HUDEP-2 (cell line): ENCODE data around the gene A3GALT2.

Source experiments
- DNase-seq, 76 experiments: peaks; one replicate each; lab custom pipeline; 2025; ENCODE audit not compliant: unreplicated experiment in 76 of 76; lab: John Stamatoyannopoulos, UW

A3GALT2 gene

DNA sequence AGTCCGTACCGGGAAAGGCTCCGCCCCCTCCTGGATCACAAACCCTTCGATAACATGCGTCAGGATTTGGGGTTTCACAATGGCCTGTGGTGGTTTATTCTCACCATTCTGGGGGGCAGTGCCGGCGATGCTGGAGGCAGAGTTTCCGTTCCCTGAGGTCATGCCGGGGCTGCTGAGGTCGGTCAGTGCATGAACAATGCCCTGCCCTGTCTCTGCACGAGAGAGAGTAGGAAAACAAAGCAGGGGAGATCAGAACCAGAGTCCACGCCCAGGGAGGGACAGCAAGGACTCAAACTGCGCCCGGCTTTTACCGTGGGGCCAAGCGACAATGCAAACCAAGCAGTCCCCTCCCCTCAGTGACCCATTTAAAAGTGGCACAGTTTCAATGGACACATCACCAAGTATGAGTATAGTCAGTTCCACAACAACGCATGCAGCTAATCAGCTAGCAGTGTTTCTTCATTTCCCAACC is 13.2 kb upstream of the A3GALT2 start:
- DNase-seq: no peak

DNA sequence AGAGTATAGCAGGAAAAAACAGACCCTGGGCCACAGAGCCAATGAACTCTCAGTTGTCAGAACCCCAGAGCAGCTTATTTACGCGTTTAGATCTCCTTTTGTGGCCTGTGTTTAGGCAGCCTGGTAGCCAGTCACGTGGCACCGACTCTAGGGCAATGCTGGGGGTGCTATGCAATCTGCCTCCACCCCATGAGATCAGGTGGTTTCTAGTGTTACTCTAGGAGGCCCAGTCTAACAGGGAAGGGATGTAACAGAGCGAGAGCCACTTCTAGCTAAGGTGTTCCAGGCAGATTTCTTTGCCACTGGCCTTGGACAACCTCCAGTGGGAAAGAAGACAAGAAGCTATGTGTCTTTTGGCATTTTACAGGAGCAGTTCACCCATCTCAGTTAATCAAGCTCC is 12.0 kb upstream of the A3GALT2 start:
- DNase-seq: no peak

DNA sequence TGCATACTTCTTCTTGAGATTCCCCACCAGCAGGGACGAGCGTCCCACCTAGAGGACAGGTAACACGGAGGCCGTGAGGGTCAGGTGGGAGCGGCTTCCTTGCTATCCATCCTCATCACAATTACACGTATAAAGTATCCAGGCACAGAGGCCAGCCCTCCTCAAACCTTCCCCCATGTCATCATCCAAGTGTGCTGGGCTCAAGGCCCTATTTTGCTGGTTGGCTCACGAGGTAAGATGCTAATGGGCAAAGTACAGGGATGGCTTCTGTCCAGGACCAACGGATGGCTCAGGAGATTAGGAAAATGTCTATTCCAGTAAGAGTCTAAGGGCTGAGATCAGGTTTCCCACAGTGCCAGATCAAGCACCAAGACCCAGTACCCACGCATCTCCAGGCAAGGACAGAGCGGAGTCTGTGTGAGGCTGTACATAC is 11.5 kb upstream of the A3GALT2 start:
- DNase-seq: peak in 3 of 76 experiments; percentile 4 to 23 (median 12)

DNA sequence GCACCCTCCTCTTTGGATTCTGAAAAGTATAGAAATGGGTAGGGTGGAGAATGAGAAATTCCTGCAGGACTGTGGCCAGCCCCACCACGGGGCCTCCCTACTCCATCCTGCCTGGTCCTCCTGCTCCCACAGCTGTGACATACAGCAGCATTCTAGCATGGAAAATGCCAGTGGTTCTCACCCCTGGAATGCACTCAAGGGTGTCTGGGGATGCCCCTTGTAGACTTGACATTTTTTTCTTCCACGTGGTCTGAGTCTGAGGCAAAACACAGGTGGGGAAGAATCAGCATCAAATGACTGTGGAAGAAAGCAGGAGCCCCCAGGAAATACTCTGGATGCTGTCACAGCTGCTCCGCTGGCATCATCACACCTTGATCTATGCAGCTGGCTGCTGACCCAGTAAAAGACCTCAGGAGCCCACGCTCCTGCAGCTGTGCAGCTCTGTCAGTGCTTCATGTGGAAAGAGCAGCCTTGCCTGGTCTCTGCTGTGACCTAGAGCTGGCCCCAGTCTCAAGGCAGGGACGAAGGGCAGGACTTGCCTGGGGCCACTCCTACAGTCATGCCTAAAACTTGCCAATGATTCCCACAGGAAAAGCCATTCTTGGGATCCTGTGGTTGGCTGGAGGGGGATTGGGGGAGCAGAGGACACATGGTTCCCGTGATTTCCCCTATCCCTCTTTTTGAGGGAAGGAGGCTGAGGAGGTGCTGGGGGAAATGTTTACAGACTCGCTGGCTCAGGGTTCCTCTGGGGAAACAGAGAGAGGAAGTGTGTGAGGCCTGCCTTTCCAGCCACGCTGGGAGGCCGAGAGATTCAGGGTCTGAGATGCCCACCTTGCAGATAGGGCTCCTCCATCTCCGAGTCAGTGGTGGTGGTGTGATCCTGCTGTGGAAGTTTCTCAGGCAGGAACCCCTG is 10.8 kb upstream of the A3GALT2 start:
- no peak for DNase-seq

DNA sequence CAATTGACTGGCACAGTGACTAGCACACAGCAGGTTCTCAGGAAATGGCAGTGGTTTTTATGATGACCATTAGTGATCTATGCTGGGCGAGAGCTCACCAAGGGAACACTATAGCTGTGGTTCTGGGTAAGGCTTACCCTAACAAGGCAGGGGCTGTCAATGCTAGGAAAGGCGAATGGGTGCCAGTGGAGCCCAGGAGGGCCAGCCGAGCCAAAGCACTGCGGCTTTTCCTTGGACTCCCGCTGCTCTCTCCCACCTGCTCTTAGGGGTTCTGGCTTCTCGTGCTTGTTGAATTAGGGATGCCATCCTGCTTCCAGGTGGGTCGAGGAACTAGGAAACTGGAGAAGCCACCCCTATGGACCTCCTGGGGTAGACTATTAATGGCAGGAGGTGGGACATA is 10.0 kb upstream of the A3GALT2 start:
- DNase-seq: no peak

DNA sequence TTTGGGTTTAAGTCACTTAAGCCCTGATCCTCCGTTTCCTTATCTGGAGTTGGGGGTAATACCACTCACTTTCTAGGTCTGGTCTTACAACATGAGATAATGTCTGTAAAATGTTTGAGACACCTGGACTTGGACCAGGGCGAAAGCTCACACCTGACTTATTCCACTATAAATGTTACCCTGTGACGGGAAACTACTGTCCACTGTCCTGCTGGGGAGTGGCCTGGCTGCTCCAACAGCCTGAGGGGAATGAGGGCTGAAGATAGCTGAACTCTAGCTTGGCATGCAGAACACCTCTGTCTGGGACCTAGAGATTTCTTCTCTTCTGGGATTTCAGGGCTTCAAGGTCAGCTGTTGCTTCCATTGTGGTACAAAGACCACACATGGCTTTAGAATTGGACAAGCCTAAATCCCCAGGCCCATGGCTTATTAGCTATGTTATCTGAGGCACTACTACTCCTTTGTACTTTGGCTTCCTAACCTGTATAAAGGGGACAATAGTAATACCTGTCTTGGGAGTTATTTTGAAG is 9.5 kb upstream of the A3GALT2 start:
- DNase-seq: no peak

DNA sequence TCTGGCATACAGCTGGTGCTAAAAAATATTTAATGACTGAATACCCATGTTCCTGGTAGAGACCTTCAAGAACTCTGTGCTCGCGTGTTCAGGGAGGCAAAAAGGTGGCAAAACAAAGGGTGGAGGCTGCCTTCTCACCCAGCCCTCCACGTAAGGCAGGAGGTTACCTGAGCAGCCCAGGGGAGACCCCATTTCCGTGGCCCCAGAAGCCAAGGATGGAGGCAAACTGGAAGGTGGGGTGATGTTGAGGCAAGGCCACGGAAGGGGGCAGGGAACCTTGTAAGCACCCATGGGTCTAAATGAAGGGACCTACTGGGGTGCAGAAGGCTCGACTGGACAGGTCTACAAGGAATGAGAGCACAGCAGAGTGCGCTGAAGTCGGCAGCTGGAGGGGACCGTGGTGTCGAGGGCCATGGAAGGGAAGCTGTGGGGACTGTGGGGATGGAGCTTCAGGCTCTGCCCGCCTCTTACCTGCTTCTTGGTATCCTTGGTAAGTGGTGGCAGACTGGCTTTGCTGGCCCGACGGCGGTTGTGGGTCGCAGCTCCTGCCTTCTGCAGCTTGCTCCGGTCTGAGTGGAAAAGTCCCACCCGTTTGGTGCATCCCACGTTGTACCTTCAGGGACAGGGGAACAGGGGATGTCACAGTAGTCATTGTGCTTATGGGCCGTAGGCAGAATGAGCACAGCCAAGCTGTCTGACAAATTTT is 8.9 kb upstream of the A3GALT2 start:
- no peak for DNase-seq

DNA sequence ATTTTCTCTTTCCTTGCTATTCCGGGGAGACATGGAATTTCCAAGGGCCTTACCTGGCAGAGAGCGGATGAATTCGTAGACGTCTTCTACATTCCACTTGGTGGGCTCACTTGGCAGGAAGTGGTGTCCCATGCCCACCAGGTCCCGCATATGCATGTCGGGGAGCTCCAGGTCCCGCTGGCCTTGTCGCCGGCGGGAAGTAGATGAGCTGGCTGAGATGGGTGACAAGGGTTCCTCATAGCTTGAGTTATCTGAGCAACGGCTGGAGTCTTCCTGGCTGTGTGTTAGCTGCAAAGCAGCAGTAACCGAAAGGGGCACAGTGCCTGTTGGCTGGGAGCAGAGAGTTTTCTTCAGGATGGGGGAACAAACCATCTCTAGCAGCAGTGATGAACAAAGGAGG is 7.9 kb upstream of the A3GALT2 start:
- DNase-seq: no peak

DNA sequence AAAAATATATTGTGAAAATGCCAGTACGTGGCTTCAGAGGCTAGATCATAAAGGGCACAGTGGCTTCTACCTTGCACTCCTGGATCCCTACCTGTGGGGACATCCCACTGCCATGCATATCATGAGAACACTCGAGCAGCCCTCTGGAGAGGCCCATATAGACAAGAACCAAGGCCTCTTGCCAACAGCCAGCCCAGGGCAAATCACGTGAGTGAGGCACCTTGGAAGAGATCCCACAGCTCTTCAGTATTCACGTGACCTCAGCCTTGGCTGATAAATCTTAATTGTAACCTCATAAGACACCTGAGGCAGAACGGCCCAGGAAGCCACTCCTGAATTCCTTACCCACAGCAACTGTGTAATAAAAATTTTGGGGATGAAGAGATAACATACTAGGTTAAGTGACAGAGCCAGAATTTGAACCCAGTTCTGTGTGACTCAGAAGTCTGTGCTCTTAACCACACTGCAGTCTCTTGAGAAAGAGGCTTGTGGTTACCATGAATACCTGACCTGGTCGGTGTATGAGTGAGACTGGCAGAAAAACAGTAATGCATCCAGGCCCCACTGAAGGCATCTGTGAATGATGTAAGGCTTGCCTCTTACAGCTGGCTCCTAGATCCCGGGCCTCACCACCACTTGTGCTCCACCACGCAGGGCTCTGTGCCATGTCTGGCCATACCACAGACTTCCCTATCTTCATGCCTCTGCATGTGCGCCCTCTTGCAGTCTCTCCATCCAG is 6.9 kb upstream of the A3GALT2 start:
- DNase-seq: peak in 68 of 76 experiments; percentile 13 to 76 (median 44)

DNA sequence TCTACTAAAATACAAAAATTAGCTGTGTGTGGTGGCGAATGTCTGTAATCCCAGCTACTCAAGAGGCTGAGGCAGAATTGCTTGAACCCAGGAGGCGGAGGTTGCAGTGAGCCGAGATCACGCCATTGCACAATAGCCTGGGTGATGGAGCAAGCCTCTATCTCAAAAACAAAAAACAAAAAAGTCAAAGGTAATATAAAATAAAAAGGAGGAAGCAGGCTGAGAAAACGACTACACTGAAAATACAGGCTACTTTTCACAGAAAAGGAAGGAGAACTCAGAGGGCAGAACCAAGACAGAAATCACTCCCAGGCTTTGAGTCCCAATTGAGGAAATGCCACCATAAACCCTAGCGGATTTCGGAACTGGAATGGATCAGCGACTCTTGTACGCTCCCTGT is 5.9 kb upstream of the A3GALT2 start:
- DNase-seq: no peak

DNA sequence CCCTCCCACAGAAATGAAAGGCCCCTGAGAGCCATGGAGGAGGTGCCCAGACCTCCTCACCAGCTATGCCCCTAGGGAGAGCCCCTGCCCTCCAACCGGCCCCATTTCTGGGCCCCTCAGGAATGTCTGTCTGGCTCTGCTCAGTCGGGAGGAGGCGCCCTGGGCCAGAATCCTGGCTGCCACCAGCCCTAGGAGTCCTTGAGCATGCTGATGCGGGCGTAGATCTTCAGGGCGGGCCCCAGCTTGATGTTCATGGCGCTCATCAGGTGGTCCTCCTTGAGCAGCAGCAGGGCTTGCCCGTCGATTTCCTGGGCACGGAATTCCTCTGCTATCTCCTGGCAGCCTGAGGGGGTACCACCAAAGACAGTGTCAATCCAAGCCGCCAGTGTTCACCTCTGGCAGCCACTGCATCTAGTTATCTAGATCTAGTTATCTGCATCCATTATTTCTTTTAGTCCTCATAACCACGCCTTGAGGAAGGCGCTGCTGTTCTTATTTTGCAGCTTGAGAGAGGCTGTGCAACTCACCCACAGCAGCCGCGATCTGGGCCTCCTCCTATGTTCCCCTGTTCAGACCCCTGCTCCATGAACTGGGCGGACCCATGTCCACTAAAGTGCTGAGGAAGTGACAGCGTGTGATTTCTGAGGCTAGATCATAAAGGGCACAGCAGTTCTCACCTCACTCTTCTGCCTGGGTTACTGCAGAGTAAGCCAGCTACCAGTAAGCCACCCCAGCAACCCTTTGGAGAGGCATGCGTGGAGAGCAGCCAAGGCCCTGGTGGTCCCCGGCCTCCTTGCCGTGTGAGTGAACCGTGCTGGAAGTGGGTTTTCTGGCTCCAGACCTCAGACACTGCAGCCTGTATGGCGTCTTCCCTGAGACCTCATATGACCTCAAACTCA is 4.0 kb upstream of the A3GALT2 start:
- no peak for DNase-seq

DNA sequence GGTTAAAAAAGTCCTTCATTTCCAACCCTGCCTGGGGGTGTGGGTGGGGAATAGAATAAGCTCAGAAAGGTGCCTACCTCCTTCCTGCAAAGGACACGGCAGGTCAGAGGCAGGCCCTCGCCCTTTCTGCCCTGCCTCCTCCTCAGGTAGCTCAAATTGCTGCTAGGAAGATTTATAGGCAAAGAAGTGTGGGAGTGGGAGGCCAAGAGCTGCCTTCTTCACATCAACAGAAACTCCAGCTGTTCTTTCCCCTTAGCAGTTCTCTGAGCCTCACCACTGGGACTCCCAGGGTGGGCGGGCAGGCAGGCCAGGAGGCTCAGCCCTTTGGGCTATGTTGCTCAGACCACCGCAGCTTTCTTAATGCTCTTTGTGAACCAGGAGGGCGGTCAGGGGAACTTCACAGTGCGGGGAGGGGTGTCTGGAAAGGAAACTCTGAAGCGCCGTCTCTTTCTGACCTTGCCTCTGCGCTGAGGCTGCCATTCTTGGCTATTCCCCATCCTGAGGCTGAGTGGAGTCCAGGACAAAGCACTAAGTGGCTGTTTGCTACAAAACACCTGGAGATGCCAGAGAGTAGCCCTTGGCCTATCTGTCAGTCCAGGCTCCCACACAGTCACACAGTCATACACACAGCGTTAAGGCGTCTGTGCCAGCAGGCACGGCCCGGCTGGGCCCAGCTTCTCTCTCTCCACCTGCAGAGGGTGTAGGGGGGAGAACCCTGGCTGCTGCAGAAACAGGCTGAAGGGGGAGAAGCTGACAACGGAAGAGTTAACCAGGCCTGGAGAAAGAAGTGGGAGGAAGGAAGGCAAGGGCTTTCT is 3.0 kb upstream of the A3GALT2 start:
- DNase-seq: no peak

DNA sequence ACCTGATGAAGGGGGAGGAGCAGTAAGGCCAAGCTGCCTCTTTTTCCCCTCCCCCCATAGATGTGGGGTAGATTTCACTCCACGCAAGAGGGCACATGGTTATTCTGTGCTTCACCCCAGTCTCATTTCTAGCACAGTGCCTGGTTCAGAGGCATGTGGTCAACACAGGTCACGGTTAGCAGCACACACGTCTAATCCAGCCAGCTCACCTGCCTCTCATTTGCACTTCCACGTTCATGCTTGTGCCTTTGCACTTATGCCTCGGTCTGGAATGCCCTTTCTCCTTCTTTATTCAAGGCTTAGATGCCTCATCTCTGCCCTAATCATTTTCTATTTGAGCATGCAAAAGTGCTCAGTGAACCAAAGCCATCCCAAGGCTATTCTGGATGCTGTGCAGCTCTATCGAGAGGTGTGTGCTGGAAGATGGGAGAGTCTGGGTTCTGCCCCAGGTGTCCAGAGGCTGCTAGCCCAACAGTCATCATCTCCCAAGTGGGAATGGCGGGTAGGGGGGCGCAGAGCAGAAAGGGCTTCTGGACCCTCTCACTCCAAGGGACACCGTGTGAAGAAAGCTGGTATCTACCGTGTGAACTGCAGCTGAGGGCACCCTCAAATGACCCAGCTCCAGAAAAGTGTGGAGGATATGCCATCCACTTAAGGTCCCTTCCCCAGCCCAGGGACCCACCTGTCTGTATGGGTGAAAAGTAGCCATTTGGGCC is 2.1 kb upstream of the A3GALT2 start:
- no peak for DNase-seq

DNA sequence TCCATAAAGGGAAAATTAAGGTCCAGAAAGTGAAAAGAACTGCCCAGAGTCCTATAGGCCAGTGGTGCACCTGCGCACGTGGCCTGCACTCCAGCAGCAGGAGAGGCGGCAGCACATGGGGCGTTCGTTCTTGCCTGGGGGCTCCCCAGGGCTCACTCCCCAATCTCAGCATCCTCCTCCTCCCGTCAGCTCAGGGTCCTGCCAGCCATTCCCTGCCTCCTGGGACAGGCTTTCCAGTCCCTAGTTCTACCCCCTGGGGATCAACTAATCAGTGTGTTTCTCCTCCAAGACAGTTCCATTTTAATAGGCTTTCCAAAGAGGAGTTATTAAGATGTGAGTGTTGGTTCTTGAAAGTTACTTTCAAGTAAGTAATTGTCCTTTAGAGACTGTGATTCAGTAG is 1.2 kb upstream of the A3GALT2 start:
- DNase-seq: no peak

DNA sequence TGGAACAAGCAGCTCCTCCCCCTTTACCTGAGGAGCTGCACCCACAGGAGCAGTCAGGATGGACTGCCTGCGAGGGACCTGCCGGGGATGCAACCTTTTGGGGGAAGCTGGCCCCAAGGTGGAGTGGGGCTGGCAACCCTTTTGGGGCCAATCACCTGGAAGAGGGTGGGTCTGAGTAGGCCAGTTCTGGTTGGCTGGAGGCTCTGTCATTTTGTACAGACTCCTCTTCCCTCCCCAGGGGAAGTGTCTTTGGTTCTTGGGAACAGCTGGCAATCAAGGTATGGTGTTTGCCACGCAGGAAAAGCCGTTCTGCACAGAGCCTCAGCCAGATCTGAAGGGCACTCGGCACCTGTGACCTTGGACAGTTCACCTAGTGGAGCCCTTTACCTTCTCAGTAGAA is 280 bp upstream of the A3GALT2 start:
- no peak for DNase-seq

DNA sequence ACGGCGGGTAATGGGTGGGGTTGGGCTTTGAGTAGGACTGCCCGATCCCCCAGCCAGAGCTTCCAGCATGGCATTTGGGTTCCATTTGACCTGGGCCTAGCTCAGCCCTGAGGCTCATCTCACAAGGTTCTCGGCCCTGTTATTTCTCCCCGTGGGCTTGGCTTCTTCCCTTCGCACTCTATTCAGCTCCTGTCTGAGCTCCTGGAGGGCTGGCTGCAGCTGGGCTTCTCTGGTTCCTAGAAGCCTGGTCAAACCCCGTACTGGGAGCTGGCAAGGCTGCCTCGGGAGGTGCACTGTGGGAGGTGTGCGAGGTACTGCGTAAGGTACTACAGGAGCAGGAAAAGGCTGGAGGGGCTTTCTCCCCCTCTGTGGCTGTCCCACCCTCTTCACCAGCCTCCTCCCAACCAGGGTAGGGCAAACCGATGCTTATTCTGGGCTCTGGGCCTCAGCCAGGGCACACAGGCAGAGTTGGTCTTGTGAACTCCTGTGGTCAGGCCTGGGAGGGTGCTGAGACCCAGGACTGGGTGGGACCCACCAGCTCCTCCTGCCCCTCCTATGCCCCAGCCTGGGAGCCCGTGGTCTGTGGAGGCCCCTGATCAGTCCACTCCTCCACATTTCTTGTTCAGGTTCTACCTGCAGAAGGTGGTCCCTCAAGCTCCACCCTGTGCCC is 814 bp downstream of the A3GALT2 start:
- no peak for DNase-seq

DNA sequence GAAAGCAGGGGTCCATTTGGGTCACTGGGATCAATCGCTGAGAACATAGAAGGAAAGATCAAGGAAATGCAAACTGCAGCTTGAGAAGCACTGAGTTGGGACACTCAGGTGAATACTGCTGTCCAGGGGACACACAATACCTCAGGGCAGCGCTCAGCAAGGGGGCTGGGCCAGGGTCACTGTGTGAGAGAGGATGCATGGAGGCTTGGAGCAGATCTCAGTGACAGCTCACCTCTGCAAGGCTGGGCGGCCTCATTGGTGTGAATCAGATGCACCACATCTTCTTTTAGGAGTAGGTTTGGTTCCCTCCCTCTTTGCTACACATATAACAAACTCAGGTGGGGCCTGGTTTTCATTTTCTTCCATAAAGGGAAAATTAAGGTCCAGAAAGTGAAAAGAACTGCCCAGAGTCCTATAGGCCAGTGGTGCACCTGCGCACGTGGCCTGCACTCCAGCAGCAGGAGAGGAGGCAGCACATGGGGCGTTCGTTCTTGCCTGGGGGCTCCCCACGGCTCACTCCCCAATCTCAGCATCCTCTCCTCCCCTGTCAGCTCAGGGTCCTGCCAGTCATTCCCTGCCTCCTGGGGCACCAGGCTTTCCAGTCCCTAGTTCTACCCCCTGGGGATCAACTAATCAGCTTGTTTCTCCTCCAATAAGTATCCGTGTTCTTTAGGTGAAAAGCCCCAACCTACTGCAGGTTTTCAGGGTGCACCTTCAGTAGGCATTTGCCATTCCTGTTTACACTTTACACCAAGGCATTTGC is 1.5 kb downstream of the A3GALT2 start:
- no peak for DNase-seq
